Osteocyte (in vitro differentiated cells): ENCODE results near the gene CCNK. TPM values are rescaled to one million over a fixed set of nuclear protein-coding genes. Genes with fewer than 3 reads are reported as not detected.

Experiments
- DNase-seq: peaks from one replicate; pipeline ENCODE4 v3.0.0; 2021; ENCODE audit warnings: mixed read lengths; ENCODE audit not compliant: unreplicated experiment; ENCODE audit errors: extremely low spot score
- H3K27ac Mint-ChIP-seq: one replicate; pipeline ENCODE4 v1.8.0; 2021; ENCODE audit warnings: mild to moderate bottlenecking, mixed read lengths; ENCODE audit not compliant: unreplicated experiment
- H3K27me3 Mint-ChIP-seq: one replicate; pipeline ENCODE4 v1.8.0; 2021; ENCODE audit warnings: mixed read lengths; ENCODE audit not compliant: unreplicated experiment
- H3K36me3 Mint-ChIP-seq: one replicate; pipeline ENCODE4 v1.8.0; 2021; ENCODE audit warnings: mixed read lengths; ENCODE audit not compliant: unreplicated experiment
- H3K4me1 Mint-ChIP-seq: one replicate; pipeline ENCODE4 v1.8.0; 2021; ENCODE audit warnings: mixed read lengths; ENCODE audit not compliant: unreplicated experiment
- H3K4me3 Mint-ChIP-seq: one replicate; pipeline ENCODE4 v1.8.0; 2021; ENCODE audit warnings: mild to moderate bottlenecking, moderate library complexity, mixed read lengths; ENCODE audit not compliant: unreplicated experiment
- H3K9me3 Mint-ChIP-seq: one replicate; pipeline ENCODE4 v1.8.0; 2021; ENCODE audit warnings: mixed read lengths; ENCODE audit not compliant: unreplicated experiment
- CTCF ChIP-seq: fragments of 200-600 bp; sonication (generic); IDR thresholded peaks from 2 replicates; pipeline ENCODE4 v1.5.0; 2021; ENCODE audit warnings: antibody characterized with exemption, mild to moderate bottlenecking, moderate library complexity
- total RNA-seq: library from RNA; stranded (reverse); gene quantifications from 2 replicates; pipeline ENCODE4 v1.2.1, GENCODE V29; 2021

CCNK gene
- total RNA-seq, 1 donor from 2014 or later = 57.4 TPM

- Mint-ChIP-seq H3K27ac (no peak overlapping the region), H3K4me3 (no peak overlapping the region), H3K27me3 (no peaks in the 10 kb centered on the region), H3K36me3 (peaks cover 41% of the 10 kb centered on the region), H3K4me1 (peaks cover 32% of the 10 kb centered on the region), H3K9me3 (no peaks in the 10 kb centered on the region)
- no peak for TF ChIP-seq CTCF
- peak; percentile 75 for DNase-seq
Observed at GRCh38 chr14:99509871-99510555, 28.8 kb downstream of the CCNK start.

GRCh38 chr14:99510556-99511139, 29.4 kb downstream of the CCNK start:
- H3K4me3 Mint-ChIP-seq = no peak overlapping the region
- peak overlapping the region; percentile 81 for H3K27ac Mint-ChIP-seq
- TF ChIP-seq CTCF = no peak
- peaks cover 38% of the 10 kb centered on the region for H3K36me3 Mint-ChIP-seq
- peak; percentile 80 for DNase-seq
- peaks cover 32% of the 10 kb centered on the region for H3K4me1 Mint-ChIP-seq
- no peaks in the 10 kb centered on the region for H3K27me3 Mint-ChIP-seq
- no peaks in the 10 kb centered on the region for H3K9me3 Mint-ChIP-seq

DNA sequence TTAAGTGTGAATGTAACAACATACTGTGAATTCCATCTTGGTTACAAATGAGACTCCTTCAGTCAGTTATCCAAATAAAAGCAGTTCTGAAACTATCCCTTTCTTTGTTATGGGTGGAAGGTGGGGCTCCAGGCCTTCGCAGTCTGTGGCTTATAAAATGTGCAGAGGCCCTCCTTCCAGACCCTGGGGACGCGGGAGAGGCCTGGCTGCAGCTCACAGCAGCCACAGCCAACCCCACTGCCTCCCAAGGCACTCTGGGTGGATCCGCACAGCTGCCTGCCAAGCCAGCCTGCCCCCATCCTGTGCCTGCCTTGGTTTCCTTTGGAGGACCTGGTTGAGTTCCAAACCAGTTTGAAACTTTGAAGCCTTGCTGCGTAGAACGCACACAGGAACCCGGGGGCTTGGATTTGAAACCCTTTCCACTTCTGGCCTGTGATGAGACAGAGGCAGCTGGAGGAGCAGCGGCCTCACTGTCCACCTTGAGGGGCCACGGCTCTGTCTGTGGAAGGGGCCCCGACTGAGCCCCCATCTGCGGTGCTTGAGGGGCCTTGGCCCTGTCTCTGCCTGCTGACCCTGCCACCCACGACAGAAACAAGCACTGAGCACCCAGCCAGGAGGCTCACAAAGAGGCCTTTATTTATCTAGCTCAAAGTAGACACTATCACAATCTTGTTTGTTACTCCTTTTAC, 30.4 kb downstream of the CCNK start:
- peak; percentile 85 for DNase-seq
- H3K4me1 Mint-ChIP-seq = peaks cover 32% of the 10 kb centered on the region
- H3K27me3 Mint-ChIP-seq = no peaks in the 10 kb centered on the region
- peak overlapping the region; percentile 81 for H3K27ac Mint-ChIP-seq
- no peak overlapping the region for H3K4me3 Mint-ChIP-seq
- TF ChIP-seq CTCF = no peak
- no peaks in the 10 kb centered on the region for H3K9me3 Mint-ChIP-seq
- H3K36me3 Mint-ChIP-seq = peaks cover 29% of the 10 kb centered on the region

DNA sequence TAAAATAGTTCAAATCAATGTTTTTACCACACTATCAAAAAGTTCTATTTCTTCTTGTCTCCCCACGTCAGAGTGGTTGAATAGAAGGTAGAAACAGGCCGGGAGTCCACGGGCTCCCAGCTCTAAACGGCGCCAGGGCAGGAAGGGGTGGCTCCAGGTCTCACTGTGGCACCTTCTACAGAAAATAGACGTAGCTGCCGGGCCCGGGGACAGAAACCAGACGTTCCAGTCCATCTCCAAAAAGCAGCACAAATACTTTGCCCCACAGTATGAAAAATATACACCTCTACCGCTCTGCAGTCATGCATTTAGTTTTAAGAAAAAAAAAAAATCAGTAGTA, 30.9 kb downstream of the CCNK start:
- no peak for TF ChIP-seq CTCF
- Mint-ChIP-seq H3K36me3 (peaks cover 24% of the 10 kb centered on the region), H3K27ac (peak overlapping the region; percentile 81), H3K9me3 (no peaks in the 10 kb centered on the region), H3K4me1 (peaks cover 32% of the 10 kb centered on the region), H3K27me3 (no peaks in the 10 kb centered on the region), H3K4me3 (no peak overlapping the region)
- DNase-seq = no peak

- TF ChIP-seq CTCF = no peak
- H3K4me1 Mint-ChIP-seq = peaks cover 32% of the 10 kb centered on the region
- H3K9me3 Mint-ChIP-seq = no peaks in the 10 kb centered on the region
- H3K27me3 Mint-ChIP-seq = no peaks in the 10 kb centered on the region
- H3K36me3 Mint-ChIP-seq = peaks cover 19% of the 10 kb centered on the region
- no peak overlapping the region for H3K4me3 Mint-ChIP-seq
- DNase-seq = no peak
- peak overlapping the region; percentile 81 for H3K27ac Mint-ChIP-seq
Observed at GRCh38 chr14:99512571-99513182, 31.5 kb downstream of the CCNK start.
